ENCODE data around the gene SCAPER.
"Not testable (repeated sequence)": the region's sequence is repeated elsewhere in the genome, so short reads cannot be mapped to it uniquely, and the experiment has no call there.

Gene SCAPER

DNA sequence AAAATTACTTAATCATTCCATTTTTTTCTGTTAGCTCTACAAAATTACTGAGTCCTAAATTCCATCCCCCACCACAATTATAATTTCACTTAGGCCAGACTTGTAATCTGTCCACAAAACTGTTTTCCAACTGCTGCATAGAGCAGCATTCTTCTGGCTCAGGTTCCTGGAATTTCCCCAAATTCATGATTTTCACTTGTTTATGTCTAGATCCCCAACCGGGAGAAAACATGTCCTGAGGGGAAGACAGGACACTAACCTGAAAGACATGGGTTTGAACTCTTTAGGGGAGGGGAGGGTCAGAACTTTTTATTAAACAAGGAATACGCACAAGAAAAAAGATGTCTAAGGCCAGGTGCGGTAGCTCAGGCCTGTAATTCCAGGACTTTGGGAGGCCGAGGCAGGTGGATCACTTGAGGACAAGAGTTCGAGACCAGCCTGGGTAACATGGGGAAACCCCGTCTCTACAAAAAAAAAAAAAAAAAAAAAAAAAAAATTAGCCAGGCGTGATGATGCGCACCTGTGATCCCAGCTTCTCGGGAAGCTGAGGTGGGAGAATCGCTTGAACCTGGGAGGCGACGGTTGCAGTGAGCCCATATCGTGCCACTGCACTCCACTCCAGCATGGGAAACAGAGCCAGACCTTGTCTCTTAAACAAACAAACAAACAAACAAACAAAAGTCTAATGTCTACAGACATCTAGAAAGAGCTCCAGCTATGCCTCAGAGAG, 595.4 kb downstream of the SCAPER start:
- no peak for DNase-seq

DNA sequence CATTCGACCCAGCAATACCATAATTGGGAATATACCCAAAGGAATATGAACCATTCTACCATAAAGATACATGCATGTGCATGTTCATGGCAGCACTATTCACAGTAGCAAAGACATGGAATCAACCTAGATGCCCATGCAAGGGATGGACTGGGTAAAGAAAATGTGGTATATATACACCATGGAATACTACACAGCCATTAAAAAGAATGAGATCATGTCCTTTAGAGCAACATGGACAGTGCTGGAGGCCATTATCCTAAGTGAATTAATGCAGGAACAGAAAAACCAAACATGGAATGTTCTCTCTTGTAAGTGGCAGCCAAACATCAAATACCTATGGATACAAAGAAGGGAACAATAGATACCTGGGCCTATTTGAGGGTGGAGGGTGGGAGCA, 601.2 kb downstream of the SCAPER start:
- no peak for DNase-seq

DNA sequence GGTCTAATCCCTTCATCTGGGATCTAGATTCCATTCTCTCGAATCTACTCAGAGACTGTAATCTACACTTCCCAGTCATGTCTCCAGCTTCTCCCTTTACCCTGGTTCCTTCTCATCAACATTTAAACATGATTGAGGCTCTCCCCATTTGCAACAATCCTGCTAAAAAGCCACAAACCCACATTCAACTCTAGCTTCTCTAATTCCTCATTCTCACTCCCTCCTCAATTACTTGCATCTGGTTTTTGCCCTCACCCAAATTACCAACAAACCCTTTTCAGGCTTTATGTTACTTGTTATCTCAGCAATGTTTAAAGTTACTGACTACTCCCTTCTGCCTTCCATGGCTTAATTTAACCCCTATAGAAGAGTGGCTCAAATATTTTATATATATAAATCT, 605.4 kb downstream of the SCAPER start:
- no peak for DNase-seq

DNA sequence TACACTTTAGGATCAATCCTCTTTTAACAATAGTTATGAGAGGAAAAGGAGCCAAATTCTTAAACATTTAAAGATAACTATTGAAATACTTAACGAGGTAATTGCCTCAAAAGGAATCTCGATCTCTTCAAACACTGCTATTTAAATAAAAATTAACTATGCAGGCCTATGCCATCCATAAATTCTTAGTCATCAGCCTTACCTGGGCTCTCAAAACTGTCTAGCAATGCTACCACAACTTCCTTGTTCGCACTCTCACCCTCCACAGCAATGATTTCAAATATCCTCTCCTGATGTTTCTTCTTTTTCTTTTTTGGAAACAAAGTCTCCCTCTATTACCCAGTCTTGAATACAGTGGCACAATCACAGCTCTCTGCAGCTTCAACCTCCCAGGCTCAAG, 606.2 kb downstream of the SCAPER start:
- no peak for DNase-seq

DNA sequence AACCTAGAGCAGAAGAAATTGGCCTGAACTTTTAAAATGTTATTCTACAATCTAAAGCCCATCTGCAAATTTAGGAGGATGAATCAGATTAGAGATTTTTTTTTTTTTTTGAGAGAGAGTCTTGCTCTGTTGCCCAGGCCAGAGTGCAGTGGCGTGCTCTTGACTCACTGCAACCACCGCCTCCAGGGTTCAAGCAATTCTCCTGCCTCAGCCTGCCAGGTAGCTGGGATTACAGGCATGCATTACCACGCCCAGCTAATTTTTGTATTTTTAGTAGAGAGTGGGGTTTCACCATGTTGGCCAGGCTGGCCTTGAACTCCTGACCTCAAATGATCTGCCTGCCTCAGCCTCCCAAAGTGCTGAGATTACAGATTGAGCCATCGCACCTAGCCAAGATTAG, 607.2 kb downstream of the SCAPER start:
- DNase-seq: not testable (repeated sequence)
